Ishikawa (cell line): ENCODE measurements around the gene PLEKHN1.

Experiments
- CEBPB ChIP-seq: IDR thresholded peaks from 2 replicates; pipeline ENCODE4 v1.6.1; 2012
- CREB1 ChIP-seq: IDR thresholded peaks from 2 replicates; pipeline ENCODE4 v1.6.1; 2012; ENCODE audit warnings: low read depth
- EGR1 ChIP-seq: IDR thresholded peaks from 2 replicates; pipeline ENCODE4 v1.6.1; 2012
- EP300 ChIP-seq: IDR thresholded peaks from 2 replicates; pipeline ENCODE4 v1.6.1; 2012; ENCODE audit warnings: borderline replicate concordance
- FOXM1 ChIP-seq: IDR thresholded peaks from 2 replicates; pipeline ENCODE4 v1.6.1; 2012; ENCODE audit warnings: low read depth, borderline replicate concordance
- NFIC ChIP-seq: IDR thresholded peaks from 2 replicates; pipeline ENCODE4 v1.6.1; 2012
- RAD21 ChIP-seq: IDR thresholded peaks from 2 replicates; pipeline ENCODE4 v1.6.1; 2012; ENCODE audit warnings: low read depth
- TAF1 ChIP-seq: IDR thresholded peaks from 2 replicates; pipeline ENCODE4 v1.6.1; 2012; ENCODE audit warnings: low read depth, mild to moderate bottlenecking
- TCF12 ChIP-seq: IDR thresholded peaks from 2 replicates; pipeline ENCODE4 v1.6.1; 2012; ENCODE audit warnings: low read depth
- TEAD4 ChIP-seq: IDR thresholded peaks from 2 replicates; pipeline ENCODE4 v1.6.1; 2012
- YY1 ChIP-seq: IDR thresholded peaks from 2 replicates; pipeline ENCODE4 v1.6.1; 2012; ENCODE audit warnings: low read depth
- ZBTB7A ChIP-seq: IDR thresholded peaks from 2 replicates; pipeline ENCODE4 v1.6.1; 2012; ENCODE audit warnings: low read depth
- TF ChIP-seq, protein P1 (sequence below): IDR thresholded peaks from 2 replicates; pipeline ENCODE4 v1.6.1; 2012
- TF ChIP-seq, protein P2 (sequence below): IDR thresholded peaks from 2 replicates; pipeline ENCODE4 v1.6.1; 2012
- TF ChIP-seq, protein P3 (sequence below): IDR thresholded peaks from 2 replicates; pipeline ENCODE4 v1.6.1; 2012; ENCODE audit warnings: low read depth, mild to moderate bottlenecking

The PLEKHN1 gene

DNA sequence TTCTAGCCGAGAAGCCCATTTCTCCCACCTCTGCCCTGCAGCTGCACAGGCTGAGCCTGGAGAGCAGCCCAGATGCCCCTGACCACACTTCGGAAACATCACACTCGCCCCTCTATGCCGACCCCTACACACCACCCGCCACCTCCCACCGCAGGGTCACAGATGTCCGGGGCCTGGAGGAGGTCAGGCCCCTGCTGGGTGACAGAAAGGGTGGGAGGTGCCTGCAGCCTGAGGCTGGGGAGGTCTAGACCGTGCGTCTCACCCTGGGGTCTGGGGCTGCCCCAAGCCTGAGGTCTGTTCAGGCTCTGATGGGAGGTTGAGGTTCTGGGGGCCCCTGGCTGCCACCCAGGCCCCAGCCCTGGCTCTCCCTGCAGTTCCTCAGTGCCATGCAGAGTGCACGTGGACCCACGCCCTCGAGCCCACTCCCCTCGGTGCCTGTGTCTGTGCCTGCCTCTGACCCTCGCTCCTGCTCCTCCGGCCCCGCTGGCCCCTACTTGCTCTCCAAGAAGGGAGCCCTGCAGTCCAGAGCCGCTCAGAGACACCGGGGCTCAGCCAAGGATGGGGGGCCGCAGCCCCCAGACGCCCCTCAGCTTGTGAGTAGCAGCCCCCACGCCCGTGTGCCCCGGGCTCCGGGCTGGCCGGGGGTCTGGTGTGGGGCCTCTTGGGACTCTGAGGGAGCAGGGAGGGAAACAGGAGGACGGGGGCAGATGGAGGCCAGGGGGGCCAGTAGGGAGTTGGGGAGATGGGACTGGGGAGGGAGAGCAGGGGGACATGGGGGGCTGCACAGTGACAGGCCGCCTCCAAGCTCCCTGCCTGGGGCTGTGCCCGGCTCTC lies 7.4 kb downstream of the PLEKHN1 start:
- no peak for TF ChIP-seq RAD21
- no peak for TF ChIP-seq FOXM1
- TF ChIP-seq, protein P1, sequence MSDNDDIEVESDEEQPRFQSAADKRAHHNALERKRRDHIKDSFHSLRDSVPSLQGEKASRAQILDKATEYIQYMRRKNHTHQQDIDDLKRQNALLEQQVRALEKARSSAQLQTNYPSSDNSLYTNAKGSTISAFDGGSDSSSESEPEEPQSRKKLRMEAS = no peak
- no peak for TF ChIP-seq TCF12
- TF ChIP-seq, protein P2, sequence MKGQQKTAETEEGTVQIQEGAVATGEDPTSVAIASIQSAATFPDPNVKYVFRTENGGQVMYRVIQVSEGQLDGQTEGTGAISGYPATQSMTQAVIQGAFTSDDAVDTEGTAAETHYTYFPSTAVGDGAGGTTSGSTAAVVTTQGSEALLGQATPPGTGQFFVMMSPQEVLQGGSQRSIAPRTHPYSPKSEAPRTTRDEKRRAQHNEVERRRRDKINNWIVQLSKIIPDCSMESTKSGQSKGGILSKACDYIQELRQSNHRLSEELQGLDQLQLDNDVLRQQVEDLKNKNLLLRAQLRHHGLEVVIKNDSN = no peak
- TF ChIP-seq ZBTB7A = no peak
- no peak for TF ChIP-seq EP300
- no peak for TF ChIP-seq EGR1

GRCh38 chr1:974293-974640 lies 8.0 kb downstream of the PLEKHN1 start:
- TF ChIP-seq ZBTB7A (no peak), TEAD4 (no peak), CEBPB (no peak), EP300 (no peak), CREB1 (no peak), RAD21 (no peak), NFIC (no peak), FOXM1 (no peak), YY1 (no peak), EGR1 (no peak), TAF1 (no peak), TCF12 (no peak)
- TF ChIP-seq, protein P2 = no peak
- TF ChIP-seq, protein P3, sequence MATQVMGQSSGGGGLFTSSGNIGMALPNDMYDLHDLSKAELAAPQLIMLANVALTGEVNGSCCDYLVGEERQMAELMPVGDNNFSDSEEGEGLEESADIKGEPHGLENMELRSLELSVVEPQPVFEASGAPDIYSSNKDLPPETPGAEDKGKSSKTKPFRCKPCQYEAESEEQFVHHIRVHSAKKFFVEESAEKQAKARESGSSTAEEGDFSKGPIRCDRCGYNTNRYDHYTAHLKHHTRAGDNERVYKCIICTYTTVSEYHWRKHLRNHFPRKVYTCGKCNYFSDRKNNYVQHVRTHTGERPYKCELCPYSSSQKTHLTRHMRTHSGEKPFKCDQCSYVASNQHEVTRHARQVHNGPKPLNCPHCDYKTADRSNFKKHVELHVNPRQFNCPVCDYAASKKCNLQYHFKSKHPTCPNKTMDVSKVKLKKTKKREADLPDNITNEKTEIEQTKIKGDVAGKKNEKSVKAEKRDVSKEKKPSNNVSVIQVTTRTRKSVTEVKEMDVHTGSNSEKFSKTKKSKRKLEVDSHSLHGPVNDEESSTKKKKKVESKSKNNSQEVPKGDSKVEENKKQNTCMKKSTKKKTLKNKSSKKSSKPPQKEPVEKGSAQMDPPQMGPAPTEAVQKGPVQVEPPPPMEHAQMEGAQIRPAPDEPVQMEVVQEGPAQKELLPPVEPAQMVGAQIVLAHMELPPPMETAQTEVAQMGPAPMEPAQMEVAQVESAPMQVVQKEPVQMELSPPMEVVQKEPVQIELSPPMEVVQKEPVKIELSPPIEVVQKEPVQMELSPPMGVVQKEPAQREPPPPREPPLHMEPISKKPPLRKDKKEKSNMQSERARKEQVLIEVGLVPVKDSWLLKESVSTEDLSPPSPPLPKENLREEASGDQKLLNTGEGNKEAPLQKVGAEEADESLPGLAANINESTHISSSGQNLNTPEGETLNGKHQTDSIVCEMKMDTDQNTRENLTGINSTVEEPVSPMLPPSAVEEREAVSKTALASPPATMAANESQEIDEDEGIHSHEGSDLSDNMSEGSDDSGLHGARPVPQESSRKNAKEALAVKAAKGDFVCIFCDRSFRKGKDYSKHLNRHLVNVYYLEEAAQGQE = no peak
- TF ChIP-seq, protein P1 = no peak

DNA sequence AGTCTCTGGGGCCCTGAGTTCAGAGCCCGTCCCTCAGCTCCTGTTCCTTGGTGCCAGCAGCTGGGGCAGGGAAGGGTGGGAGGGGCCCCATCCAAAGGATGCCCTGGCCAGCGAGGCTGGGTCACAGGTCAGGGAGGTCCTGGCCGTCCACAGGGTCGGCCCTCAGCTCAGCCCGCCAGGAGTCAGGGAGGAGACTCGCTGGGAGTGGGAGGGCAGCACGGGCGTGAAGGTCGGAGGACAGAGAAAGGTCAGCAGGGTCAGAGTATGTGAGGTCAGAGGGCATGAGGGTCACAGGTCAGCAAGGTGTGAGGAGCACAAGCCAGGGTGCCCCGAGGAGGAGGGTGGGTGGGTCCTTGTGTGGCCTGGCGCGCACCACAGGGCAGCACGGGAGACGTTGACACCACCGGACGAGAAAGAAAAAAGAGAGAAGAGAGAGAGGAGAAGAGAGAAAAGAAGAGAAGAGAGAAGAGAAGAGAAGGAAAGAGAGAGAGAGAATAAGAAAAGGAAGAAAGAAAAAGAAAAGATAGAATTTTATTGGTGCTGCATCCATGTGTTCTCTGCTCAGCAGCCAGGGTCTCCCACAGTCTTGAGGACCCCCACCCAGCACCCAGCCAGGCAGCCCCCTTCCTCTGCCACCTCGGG lies 8.5 kb downstream of the PLEKHN1 start:
- TF ChIP-seq CEBPB (no peak), ZBTB7A (no peak), TAF1 (no peak), YY1 (no peak), EP300 (no peak), FOXM1 (no peak), EGR1 (no peak), TEAD4 (no peak), TCF12 (no peak), CREB1 (no peak)
- TF ChIP-seq, protein P2 = no peak
- TF ChIP-seq, protein P1 = no peak
- TF ChIP-seq, protein P3 = no peak

- no peak for TF ChIP-seq ZBTB7A
- no peak for TF ChIP-seq TEAD4
- TF ChIP-seq EGR1 = no peak
- TF ChIP-seq, protein P1 = no peak
- TF ChIP-seq, protein P3 = no peak
- TF ChIP-seq CREB1 = no peak
- no peak for TF ChIP-seq RAD21
Measured at GRCh38 chr1:975365-975764, 9.1 kb downstream of the PLEKHN1 start.
